ENCODE results near the gene SPRY1.

The SPRY1 gene

GRCh38 chr4:123435246-123436113 is 38.9 kb downstream of the SPRY1 start:
- DNase-seq (ENCODE audit: insufficient read length, low spot score) (no peak), FAIRE-seq (no peak)

GRCh38 chr4:123438031-123438430 is 41.4 kb downstream of the SPRY1 start:
- FAIRE-seq (no peak), DNase-seq (ENCODE audit: insufficient read length, low spot score) (no peak)

- peak; percentile 94 for FAIRE-seq
- DNase-seq (ENCODE audit: insufficient read length, low spot score) = no peak
Measured at GRCh38 chr4:123443401-123444289, 47.0 kb downstream of the SPRY1 start.

GRCh38 chr4:123444290-123444731 is 47.7 kb downstream of the SPRY1 start:
- FAIRE-seq = no peak
- DNase-seq (ENCODE audit: insufficient read length, low spot score) = no peak

GRCh38 chr4:123446865-123447474 is 50.4 kb downstream of the SPRY1 start:
- FAIRE-seq = no peak
- no peak for DNase-seq (ENCODE audit: insufficient read length, low spot score)

- peak; percentile 18 for FAIRE-seq
- DNase-seq (ENCODE audit: insufficient read length, low spot score) = no peak
Measured at GRCh38 chr4:123449362-123449761, 52.8 kb downstream of the SPRY1 start.

GRCh38 chr4:123449780-123450179 is 53.2 kb downstream of the SPRY1 start:
- FAIRE-seq (peak; percentile 97), DNase-seq (ENCODE audit: insufficient read length, low spot score) (no peak)

GRCh38 chr4:123450393-123450792 is 53.8 kb downstream of the SPRY1 start:
- DNase-seq (ENCODE audit: insufficient read length, low spot score) (no peak), FAIRE-seq (no peak)

- no peak for FAIRE-seq
- DNase-seq (ENCODE audit: insufficient read length, low spot score) = no peak
Measured at GRCh38 chr4:123452616-123453015, 56.0 kb downstream of the SPRY1 start.

- DNase-seq (ENCODE audit: insufficient read length, low spot score) = no peak
- no peak for FAIRE-seq
Measured at GRCh38 chr4:123453061-123453680, 56.6 kb downstream of the SPRY1 start.
